ENCODE measurements around the gene TIAM1. TPM values are rescaled to one million over a fixed set of nuclear protein-coding genes. Genes with fewer than 3 reads are reported as not detected.

TIAM1 gene
- total RNA-seq, 2 experiments from 2014 or later, result 34.9 to 38.5 TPM

- TF ChIP-seq CTCF (IDR thresholded peaks at IDR 0.05), result no peak
- H3K27ac Mint-ChIP-seq, result no peak overlapping the region
- no peaks in the 10 kb centered on the region for H3K27me3 Mint-ChIP-seq
- no peak for DNase-seq
- H3K4me3 Mint-ChIP-seq, result no peak overlapping the region
- ChIA-PET CTCF (interaction anchor here (1.3 to 1.6 kb wide), 3 partner anchors 23 to 354 kb away, joined by 3 to 6 read pairs (median 4); no protein-coding TSS in a partner anchor), POLR2A (interaction anchor here (1.1 kb wide), 1 partner anchor 10 kb away, joined by 3 read pairs; no protein-coding TSS in a partner anchor)
- H3K4me1 Mint-ChIP-seq (ENCODE audit: low read depth), result peaks cover 11% of the 10 kb centered on the region
- intact Hi-C loops (cut with micrococcal nuclease), result no loop called here
- H3K9me3 Mint-ChIP-seq, result no peaks in the 10 kb centered on the region
- peaks cover 24% of the 10 kb centered on the region for H3K36me3 Mint-ChIP-seq (ENCODE audit: low read depth)
- ATAC-seq, result no peak
Measured at GRCh38 chr21:31222142-31222541, 121.9 kb downstream of the TIAM1 start.

DNA sequence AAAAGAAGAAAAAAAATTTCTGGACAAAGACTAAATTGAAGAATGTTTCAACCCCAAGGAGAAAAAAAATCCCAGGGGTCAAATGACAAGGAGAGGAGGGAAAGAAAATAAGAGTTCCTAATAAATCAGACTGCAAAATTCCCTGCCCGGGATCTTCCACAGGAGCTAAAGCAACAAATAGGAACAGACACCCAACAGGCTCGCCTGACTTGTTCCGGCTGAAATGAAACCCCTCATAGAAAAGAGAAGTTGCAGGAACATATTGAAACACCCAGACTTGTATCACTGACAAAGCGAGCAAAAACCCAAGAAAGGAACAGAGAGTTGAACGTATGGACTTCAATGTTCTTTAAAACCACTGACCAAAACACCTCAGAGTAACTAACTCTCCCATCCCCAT, 123.0 kb downstream of the TIAM1 start:
- peaks cover 24% of the 10 kb centered on the region for H3K36me3 Mint-ChIP-seq (ENCODE audit: low read depth)
- DNase-seq (no peak), ATAC-seq (no peak)
- H3K4me3 Mint-ChIP-seq, result no peak overlapping the region
- ChIA-PET POLR2A (no interaction called here), CTCF (no interaction called here)
- no peak overlapping the region for H3K27ac Mint-ChIP-seq
- H3K27me3 Mint-ChIP-seq, result no peaks in the 10 kb centered on the region
- H3K9me3 Mint-ChIP-seq, result no peaks in the 10 kb centered on the region
- H3K4me1 Mint-ChIP-seq (ENCODE audit: low read depth), result peaks cover 10% of the 10 kb centered on the region
- TF ChIP-seq CTCF (IDR thresholded peaks at IDR 0.05), result no peak
- intact Hi-C loops (cut with micrococcal nuclease), result no loop called here

DNA sequence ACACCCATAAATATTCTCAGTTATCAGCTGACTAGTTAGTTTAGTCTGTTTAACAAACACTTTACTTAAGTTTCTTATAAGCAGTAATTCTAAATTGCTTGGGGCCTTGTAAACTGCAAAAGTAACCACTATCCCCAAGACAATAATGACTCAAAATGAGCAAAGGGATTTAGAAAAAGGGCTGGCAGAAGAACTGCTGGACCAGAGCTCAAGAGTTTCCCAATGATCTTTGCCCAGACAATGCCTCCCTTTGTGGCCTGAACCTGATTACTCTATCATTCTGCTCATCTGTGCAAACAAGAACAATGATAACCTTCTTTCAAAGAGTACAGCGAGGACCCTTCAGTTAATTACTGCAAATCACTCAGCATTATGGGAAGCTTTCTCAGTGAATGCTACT, 123.5 kb downstream of the TIAM1 start:
- no peaks in the 10 kb centered on the region for H3K27me3 Mint-ChIP-seq
- no peak for ATAC-seq
- H3K27ac Mint-ChIP-seq, result no peak overlapping the region
- intact Hi-C loops (cut with micrococcal nuclease), result no loop called here
- peaks cover 10% of the 10 kb centered on the region for H3K4me1 Mint-ChIP-seq (ENCODE audit: low read depth)
- H3K9me3 Mint-ChIP-seq, result no peaks in the 10 kb centered on the region
- H3K36me3 Mint-ChIP-seq (ENCODE audit: low read depth), result peaks cover 24% of the 10 kb centered on the region
- DNase-seq, result no peak
- H3K4me3 Mint-ChIP-seq, result no peak overlapping the region
- TF ChIP-seq CTCF (IDR thresholded peaks at IDR 0.05), result no peak
- CTCF ChIA-PET, result interaction anchor here (1.3 kb wide), 1 partner anchor 360 kb away, joined by 5 read pairs; no protein-coding TSS in a partner anchor
- POLR2A ChIA-PET, result no interaction called here

DNA sequence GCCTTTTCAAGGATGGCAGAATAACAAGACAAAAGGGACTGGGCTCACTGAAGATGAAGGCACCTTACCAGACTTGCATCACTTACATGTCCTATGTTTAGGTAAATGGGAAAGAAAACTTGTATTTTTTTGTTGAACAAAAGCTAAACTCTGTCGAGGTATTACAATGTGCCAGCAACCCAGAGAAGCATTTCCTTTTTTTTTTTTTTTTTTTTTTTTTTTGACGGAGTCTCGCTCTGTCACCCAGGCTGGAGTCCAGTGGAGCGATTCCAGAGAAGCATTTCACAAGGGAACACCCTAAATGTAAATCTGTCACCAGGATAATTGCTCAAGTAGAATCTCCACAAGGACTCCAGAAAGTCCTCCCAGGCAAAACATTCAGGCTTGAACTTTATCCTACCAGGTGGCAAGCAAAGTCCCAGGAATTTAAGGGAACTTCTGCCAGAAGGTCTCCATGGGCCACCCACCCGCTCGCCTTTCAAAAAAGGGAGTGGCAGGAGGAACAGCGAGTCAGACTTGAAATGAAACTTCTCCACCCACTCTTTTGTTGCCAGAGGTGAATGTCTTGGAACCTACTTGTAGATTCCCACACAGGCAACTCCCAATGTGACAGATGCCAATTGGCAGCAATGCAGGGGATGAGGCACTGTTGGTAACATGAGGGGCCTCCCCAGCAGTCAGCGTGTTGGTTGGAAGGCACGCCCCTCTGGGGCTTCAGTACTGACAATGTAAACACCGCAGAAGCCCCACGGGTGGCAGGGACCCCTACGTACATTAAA, 125.0 kb downstream of the TIAM1 start:
- H3K4me1 Mint-ChIP-seq (ENCODE audit: low read depth), result peaks cover 10% of the 10 kb centered on the region
- DNase-seq (no peak), ATAC-seq (no peak)
- ChIA-PET POLR2A (interaction anchor here (0.6 kb wide), 1 partner anchor 13 kb away, joined by 3 read pairs; no protein-coding TSS in a partner anchor), CTCF (no interaction called here)
- TF ChIP-seq CTCF (IDR thresholded peaks at IDR 0.05), result no peak
- no peak overlapping the region for H3K27ac Mint-ChIP-seq
- H3K9me3 Mint-ChIP-seq, result no peaks in the 10 kb centered on the region
- peaks cover 16% of the 10 kb centered on the region for H3K36me3 Mint-ChIP-seq (ENCODE audit: low read depth)
- intact Hi-C loops (cut with micrococcal nuclease), result no loop called here
- H3K4me3 Mint-ChIP-seq, result no peak overlapping the region
- H3K27me3 Mint-ChIP-seq, result no peaks in the 10 kb centered on the region

DNA sequence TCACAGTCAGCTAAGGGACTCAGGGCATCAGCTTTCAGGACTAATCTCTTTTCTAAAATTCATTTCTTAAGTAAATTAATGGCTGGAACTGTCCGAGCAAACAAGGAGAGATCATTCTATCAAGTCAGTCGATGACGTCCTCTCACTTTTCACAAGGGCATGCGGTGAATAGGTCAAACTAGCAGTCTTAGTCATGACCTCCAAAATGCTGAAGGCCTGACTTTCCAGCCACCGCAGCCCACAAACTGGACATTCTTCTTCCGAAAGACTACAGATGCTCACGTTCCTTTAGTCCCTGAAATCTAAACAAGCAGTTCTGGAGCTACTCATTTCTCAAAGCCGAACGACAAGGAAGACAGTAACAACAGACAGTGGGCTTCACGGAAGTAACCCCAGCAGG, 127.9 kb downstream of the TIAM1 start:
- no peaks in the 10 kb centered on the region for H3K27me3 Mint-ChIP-seq
- intact Hi-C loops (cut with micrococcal nuclease), result no loop called here
- no peaks in the 10 kb centered on the region for H3K9me3 Mint-ChIP-seq
- peaks cover 6% of the 10 kb centered on the region for H3K4me1 Mint-ChIP-seq (ENCODE audit: low read depth)
- no peak for ATAC-seq
- CTCF ChIA-PET, result interaction anchor here (0.6 to 2.0 kb wide), 3 partner anchors 19 to 365 kb away, joined by 3 to 6 read pairs (median 3); no protein-coding TSS in a partner anchor
- no peak for TF ChIP-seq CTCF (IDR thresholded peaks at IDR 0.05)
- no peak overlapping the region for H3K27ac Mint-ChIP-seq
- peaks cover 1% of the 10 kb centered on the region for H3K36me3 Mint-ChIP-seq (ENCODE audit: low read depth)
- H3K4me3 Mint-ChIP-seq, result no peak overlapping the region
- no peak for DNase-seq
- POLR2A ChIA-PET, result no interaction called here
